GM19372 (cell line): ENCODE measurements around the gene GABRB1.

ENCODE experiments used
- ATAC-seq: cut with Tn5 transposase; IDR thresholded peaks from one replicate; pipeline ENCODE4 v1.9.1; 2021; ENCODE audit warnings: mild to moderate bottlenecking, low read depth, moderate library complexity; ENCODE audit not compliant: unreplicated experiment

The GABRB1 gene

DNA sequence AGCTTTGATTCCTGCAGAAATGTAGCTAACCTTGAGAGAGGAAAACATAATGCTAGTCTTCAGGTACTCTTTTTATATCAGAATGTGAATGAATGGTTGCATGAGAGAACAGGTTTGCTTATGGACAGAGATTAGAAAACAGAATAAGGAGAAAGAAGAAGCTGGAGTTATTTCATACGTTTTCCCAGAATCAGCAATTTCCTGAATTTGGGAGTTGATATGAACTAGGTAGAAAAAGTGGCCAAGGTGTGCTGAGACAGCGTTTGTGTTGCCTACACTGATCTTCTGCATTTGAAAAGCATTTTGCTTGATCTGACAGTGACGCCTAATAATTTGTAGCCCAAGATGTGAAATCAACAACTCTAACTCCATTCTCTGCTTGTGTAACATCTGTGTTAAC is 12.5 kb downstream of the GABRB1 start:
- no peak for ATAC-seq

DNA sequence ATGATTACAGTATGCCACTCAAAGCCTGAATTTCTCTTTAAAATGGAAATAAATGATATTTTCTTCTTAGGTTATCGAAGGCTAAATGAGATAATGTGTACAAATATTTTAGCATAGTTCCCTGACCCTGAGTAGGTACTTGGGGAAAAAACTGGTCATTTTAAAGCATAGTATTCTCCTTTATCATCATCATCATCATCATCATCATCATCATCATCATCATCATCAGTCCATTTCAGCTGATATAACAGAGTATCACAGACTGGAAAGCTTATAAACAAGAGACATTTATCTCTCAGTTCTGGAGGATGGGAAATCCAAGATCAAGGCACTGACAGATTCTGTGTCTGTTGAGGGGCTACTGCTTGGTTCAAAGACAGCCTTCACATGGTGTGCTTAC is 13.9 kb downstream of the GABRB1 start:
- ATAC-seq: no peak

DNA sequence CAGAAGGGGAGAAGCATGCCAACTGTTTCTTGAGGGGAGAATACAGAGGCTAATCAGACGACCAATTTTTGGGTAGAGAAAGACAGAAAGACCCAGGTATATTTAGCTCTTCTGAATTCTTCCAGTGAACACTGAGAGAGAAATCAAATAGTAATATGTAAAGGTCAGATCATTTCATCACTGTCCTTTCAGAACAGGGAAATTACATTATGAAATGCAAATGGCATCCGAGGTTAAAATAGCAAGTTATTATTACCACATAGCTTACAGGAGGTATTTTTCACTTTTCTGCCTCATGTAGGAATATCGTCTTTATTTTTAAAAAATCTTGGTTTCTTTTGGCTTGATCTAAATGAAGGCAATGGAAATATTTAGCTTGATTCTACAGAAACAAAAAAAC is 18.0 kb downstream of the GABRB1 start:
- ATAC-seq: no peak

- ATAC-seq: no peak
Measured at GRCh38 chr4:47050761-47051725, 19.7 kb downstream of the GABRB1 start.

DNA sequence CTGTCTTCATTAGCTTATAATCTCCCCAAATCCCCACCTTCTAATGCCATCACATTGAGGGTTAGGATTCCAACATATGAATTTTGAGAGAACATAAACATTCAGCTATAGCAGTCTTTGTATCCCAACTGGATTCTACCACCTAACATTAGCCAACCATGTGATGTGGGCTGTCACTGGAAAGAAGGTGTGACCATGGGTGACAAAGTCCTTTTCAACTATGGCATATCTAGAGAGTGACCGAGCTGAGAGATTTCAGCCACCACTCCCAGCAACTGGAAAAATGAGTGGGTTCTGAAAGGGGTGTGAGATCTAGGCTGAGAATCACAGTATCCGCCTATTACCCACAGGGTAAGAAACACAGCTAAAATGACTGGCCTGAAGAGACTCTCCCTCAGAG is 22.1 kb downstream of the GABRB1 start:
- ATAC-seq: no peak

DNA sequence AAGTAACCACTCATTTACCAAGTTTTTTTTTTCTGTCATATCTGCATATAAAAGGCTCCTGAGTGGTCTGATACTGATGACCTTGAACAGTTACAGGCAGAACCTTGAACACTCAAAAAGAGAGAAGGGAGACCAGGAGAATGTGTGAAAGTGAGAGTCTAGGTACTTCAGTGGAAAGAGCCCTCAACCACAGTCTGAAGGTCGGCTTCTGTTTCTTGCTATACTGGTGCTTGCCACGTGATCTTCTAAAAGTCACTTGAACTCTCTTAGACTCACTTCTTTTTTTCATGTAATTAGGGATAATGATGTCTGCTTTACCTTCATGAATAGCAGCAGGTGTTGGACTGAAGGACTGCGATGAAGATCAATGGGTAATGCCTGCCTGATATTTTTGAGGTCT is 22.8 kb downstream of the GABRB1 start:
- no peak for ATAC-seq

DNA sequence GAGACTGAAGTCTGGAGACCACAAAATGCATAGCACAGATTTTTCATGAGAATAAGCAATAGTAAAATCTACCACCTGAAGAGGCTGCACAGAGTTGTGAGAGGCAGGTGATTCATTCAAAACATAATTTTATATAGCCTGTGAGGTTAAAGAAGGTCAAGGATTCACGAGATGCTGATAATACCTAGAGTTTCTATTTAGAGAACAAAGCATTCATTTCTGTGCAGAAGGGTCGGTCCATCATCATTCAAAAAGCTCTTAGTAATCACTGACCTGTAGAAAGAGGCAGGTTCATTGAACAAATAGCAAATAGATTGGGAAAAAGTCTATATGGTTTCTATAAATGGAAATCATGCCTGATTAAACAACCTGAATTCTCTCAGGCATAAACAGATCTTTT is 26.6 kb downstream of the GABRB1 start:
- no peak for ATAC-seq

GRCh38 chr4:47060561-47060960 is 29.2 kb downstream of the GABRB1 start:
- no peak for ATAC-seq

DNA sequence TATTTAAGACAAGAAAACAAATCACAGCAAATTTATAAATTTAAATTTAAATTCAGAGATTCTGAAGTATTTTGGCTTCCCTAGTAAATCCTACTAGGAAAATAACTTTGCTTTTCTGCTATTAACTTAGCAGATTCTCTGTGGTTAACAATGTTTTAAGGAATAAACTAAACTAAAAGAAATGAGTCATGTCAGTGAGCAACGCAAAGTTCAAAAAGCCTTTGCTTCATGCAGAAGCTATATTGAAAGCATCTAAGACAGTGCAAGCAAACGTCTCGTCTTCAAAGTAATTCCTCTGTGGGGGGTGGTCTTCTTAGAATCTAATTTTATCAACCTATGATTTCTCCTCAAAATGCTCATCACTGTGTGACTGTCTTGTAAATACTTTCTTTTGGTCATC is 30.1 kb downstream of the GABRB1 start:
- no peak for ATAC-seq

DNA sequence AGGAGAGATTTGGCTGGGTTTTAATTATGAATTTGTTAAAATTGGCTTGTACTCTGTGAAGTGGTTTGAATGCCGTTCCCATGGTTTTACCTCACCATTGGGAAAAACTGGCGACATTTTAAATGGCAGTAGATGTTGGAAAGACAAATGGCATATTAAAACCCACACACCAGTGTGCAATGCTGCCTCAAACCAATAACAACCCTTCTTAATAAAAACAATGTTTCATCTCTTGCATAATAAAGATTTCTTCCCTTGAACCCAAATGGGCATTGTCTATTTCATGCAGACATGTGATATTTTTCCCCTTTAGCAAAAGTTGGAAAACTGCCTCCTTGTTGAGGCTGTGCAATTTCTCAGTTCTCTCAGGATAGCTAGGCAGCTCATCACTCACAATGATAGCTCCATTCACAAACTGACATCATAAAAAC is 33.7 kb downstream of the GABRB1 start:
- ATAC-seq: no peak

GRCh38 chr4:47068986-47069385 is 37.6 kb downstream of the GABRB1 start:
- no peak for ATAC-seq

DNA sequence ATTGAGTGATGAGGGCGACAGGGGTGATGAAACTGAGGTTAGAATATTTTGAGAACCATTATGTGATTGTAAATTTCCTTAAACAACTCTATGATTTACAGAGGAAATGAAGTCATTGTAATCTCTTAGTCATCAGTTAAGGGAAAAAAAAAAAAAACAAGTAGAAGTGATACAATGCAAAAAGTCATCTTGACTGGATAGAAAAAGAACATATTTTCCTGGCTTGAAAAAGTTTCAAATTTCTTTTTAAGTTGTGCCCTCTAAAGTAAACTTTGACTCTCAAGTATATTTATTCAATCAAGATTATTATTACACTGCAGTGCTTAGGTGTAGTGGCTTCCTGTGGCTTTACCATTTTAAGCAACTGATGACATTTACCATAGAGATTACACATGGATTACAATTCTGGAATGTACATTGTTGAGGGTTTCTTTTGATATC is 40.6 kb downstream of the GABRB1 start:
- ATAC-seq: no peak

DNA sequence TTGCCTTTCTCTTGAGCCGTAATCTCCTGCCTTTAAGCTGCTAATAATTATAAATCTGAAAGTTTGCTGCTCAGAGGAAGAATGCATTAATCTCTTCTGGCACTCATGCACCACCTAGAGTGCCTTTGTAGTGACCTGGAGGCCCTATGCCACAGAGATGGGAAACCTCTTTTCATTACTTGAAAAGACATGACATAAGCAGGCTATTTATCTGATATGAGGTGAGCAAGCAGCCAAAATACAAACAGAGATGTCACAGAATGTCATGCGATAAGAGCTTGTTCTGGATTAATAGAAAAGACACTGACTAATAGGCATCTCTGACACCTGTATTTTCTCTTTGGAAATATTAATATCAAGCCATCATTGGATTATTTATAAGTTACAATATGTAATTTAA is 42.3 kb downstream of the GABRB1 start:
- ATAC-seq: no peak

GRCh38 chr4:47074816-47075215 is 43.4 kb downstream of the GABRB1 start:
- no peak for ATAC-seq

GRCh38 chr4:47075262-47075661 is 43.9 kb downstream of the GABRB1 start:
- no peak for ATAC-seq

DNA sequence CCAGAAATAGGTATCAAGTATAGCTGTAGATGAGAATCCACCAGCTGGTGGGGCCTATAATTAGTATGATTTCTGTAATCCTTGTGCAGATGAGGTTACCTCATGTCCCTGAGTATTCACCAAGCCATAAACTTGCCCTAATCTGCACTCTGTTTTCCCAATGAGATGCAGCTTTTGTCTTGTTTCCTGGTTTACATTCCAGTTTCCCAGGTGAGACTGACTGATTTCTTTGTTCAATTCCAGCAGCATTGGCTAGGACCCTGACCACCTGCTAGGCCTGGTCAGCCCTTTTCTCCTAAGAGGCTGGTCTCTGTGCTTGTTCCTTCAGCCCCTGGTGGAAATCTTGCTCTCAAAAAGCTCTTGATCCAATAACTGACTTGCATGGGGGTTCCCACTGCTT is 44.6 kb downstream of the GABRB1 start:
- no peak for ATAC-seq

GRCh38 chr4:47084111-47084510 is 52.7 kb downstream of the GABRB1 start:
- ATAC-seq: no peak

DNA sequence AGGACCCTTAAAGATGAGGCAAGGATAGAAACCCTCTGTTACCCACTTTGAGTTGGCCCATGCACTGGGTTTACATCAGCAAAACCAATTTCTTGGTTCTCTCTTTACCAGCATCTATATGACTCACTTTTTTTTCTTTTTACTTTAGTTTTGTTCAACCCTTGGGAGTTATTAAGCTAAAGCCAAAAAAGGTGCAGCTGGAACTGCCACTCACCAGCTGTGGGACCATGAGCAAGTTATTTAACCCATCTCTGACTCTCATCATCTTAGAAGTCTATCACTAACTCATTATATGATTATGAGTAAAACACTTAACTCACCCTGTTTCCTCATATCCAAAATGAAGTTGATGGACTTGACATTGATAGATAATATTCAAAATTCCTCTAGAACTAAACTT is 53.4 kb downstream of the GABRB1 start:
- ATAC-seq: no peak

DNA sequence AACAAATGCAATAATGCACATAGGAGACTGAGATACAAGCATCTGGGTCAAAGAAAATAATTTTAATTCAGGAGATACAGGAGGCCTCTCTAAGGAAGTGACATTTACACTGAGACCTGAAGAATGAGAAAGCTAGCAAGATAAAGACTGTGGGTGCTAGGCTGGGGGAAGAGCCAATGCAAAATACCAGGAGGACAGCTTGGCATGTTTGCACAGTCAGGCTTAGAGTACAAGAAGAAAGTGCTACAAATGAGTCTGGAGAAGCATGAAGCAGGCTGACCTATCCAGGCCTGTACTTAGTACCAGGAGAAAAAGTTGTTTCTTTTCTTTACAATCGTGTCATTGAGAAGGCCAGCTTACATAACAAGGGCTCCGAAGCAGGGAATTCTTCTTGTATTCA is 56.9 kb downstream of the GABRB1 start:
- no peak for ATAC-seq

DNA sequence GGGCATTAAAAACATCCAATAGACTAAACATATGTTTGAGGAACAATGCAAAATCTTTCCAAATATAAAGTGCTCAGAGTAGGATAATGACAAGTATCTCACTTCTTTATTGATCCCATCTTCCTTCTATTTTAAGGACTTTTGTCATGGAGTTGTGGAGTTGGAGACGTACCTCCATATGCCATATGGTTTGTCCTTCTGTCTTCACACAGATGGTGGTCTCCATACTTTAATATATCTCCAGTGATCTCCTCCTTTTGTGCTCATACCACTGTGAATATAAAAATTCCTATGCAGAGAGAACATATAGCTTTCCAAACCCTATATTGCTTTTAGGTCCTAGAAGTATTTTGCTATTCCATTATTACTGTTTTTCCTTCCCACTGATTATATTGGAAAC is 64.5 kb downstream of the GABRB1 start:
- ATAC-seq: no peak

GRCh38 chr4:47101453-47101852 is 70.1 kb downstream of the GABRB1 start:
- no peak for ATAC-seq

- no peak for ATAC-seq
Measured at GRCh38 chr4:47104986-47105385, 73.6 kb downstream of the GABRB1 start.
